SJSA1 (cell line): ENCODE data around the gene HIPK2. TPM values are rescaled to one million over a fixed set of nuclear protein-coding genes. Genes with fewer than 3 reads are reported as not detected.
"Not testable (repeated sequence)": the region's sequence is repeated elsewhere in the genome, so short reads cannot be mapped to it uniquely, and the experiment has no call there.

Experiments
- DNase-seq, 2 experiments: peaks; one replicate each; pipeline ENCODE4 v3.0.0-alpha.2; 2015 to 2020; ENCODE audit warnings: low spot score in 2 of 2, low read depth in 1 of 2
- H3K27ac ChIP-seq: fragments of 250-450 bp; sonication (Bioruptor Pico); 2 replicates; pipeline ENCODE4 v1.5.1; 2020; ENCODE audit warnings: mild to moderate bottlenecking, moderate library complexity
- H3K27me3 ChIP-seq: fragments of 250-450 bp; sonication (Bioruptor Pico); replicated peaks from 2 replicates; pipeline ENCODE4 v1.5.1; 2020; ENCODE audit warnings: mild to moderate bottlenecking, moderate library complexity
- H3K36me3 ChIP-seq: fragments of 250-450 bp; sonication (Bioruptor Pico); 2 replicates; pipeline ENCODE4 v1.5.1; 2020; ENCODE audit warnings: mild to moderate bottlenecking
- H3K4me1 ChIP-seq: fragments of 250-450 bp; sonication (Bioruptor Pico); replicated peaks from 2 replicates; pipeline ENCODE4 v1.6.1; 2021; ENCODE audit warnings: mild to moderate bottlenecking
- H3K4me3 ChIP-seq: fragments of 250-450 bp; sonication (Bioruptor Pico); 2 replicates; pipeline ENCODE4 v1.5.1; 2020; ENCODE audit warnings: mild to moderate bottlenecking
- H3K9me3 ChIP-seq: fragments of 250-450 bp; sonication (Bioruptor Pico); replicated peaks from 2 replicates; pipeline ENCODE4 v1.5.1; 2020; ENCODE audit warnings: mild to moderate bottlenecking
- total RNA-seq: library from RNA; depleted of rRNA; stranded (reverse); fragments of >200 nt; shearing (Covaris generic); gene quantifications from 2 replicates; pipeline ENCODE4 v1.2.3, GENCODE V29; 2014

The HIPK2 gene
- total RNA-seq, 1 experiment from 2014 or later, result 10.9 TPM

GRCh38 chr7:139613971-139614411 lies 163.8 kb downstream of the HIPK2 start:
- Histone ChIP-seq H3K27ac (no peak overlapping the region), H3K36me3 (peaks cover 62% of the 10 kb centered on the region), H3K4me1 (no peaks in the 10 kb centered on the region), H3K27me3 (no peaks in the 10 kb centered on the region), H3K9me3 (no peaks in the 10 kb centered on the region), H3K4me3 (no peak overlapping the region)
- DNase-seq, result no peak

DNA sequence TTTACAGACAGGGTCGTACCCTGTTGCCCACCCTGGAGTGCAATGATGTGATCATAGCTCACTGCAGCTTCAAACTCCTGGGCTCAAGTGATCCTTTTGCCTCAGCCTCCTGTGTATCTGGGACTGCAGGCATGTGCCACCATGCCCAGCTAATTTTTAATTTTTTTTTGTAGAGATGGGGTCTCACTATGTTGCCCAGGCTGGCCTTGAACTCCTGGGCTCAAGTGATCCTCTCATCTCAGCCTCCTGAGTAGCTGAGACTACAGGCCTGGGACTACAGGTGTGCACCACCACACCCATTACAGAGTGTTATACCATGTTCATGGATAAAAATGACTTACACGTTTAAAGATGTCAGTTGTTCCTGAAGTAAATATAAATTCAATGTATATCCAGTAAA lies 166.2 kb downstream of the HIPK2 start:
- not testable (repeated sequence) for H3K9me3 ChIP-seq, H3K27ac ChIP-seq, DNase-seq, H3K4me3 ChIP-seq, H3K27me3 ChIP-seq, H3K4me1 ChIP-seq
- H3K36me3 ChIP-seq, result peaks cover 46% of the 10 kb centered on the region

GRCh38 chr7:139610595-139610994 lies 167.2 kb downstream of the HIPK2 start:
- H3K36me3 ChIP-seq, result peaks cover 44% of the 10 kb centered on the region
- H3K4me3 ChIP-seq, result no peak overlapping the region

DNA sequence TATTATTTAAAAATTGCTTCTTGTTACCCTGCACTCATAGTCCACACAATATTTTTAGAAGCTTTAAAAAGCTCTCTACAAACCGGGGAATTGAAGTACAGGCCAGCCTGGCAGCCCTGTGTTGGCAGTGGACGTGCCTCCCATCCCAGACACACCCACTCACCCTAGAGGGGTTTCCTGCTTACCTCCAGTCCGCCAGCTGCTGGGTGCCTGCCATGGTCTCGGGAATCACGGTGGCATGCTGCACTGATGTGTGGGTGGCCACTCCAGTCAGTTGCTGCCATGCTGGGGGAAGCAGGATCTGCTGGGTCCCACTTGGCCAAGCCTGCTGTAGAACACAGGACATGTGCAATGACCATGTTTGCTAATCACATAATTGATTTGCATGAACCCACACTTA lies 173.9 kb downstream of the HIPK2 start:
- Histone ChIP-seq H3K36me3 (peaks cover 56% of the 10 kb centered on the region), H3K9me3 (no peaks in the 10 kb centered on the region), H3K4me1 (no peaks in the 10 kb centered on the region), H3K27ac (no peak overlapping the region), H3K4me3 (no peak overlapping the region), H3K27me3 (no peaks in the 10 kb centered on the region)
- no peak for DNase-seq

More at GRCh38 chr7:139610595-139610994, 167.2 kb downstream of the HIPK2 start:
- H3K27me3 ChIP-seq, result no peaks in the 10 kb centered on the region
- no peak for DNase-seq
- no peaks in the 10 kb centered on the region for H3K9me3 ChIP-seq
- no peak overlapping the region for H3K27ac ChIP-seq
- H3K4me1 ChIP-seq, result no peaks in the 10 kb centered on the region

GRCh38 chr7:139603282-139603681 lies 174.5 kb downstream of the HIPK2 start:
- no peak overlapping the region for H3K4me3 ChIP-seq
- H3K27ac ChIP-seq, result no peak overlapping the region
- H3K36me3 ChIP-seq, result peaks cover 56% of the 10 kb centered on the region
- H3K27me3 ChIP-seq, result no peaks in the 10 kb centered on the region
- H3K4me1 ChIP-seq, result no peaks in the 10 kb centered on the region
- no peaks in the 10 kb centered on the region for H3K9me3 ChIP-seq
- DNase-seq, result no peak

- Histone ChIP-seq H3K36me3 (peaks cover 61% of the 10 kb centered on the region), H3K4me3 (no peak overlapping the region), H3K9me3 (no peaks in the 10 kb centered on the region), H3K27me3 (no peaks in the 10 kb centered on the region), H3K4me1 (no peaks in the 10 kb centered on the region), H3K27ac (no peak overlapping the region)
- DNase-seq, result peak in 1 of 2 experiments; percentile 16
These were observed 175.6 kb downstream of the HIPK2 start for GRCh38 chr7:139602143-139602722.

- H3K4me1 ChIP-seq, result no peaks in the 10 kb centered on the region
- no peak overlapping the region for H3K4me3 ChIP-seq
- no peak for DNase-seq
- H3K27me3 ChIP-seq, result no peaks in the 10 kb centered on the region
- no peak overlapping the region for H3K27ac ChIP-seq
- no peaks in the 10 kb centered on the region for H3K9me3 ChIP-seq
- H3K36me3 ChIP-seq, result peaks cover 66% of the 10 kb centered on the region
These were observed 176.6 kb downstream of the HIPK2 start for GRCh38 chr7:139601176-139601575.

- Histone ChIP-seq H3K27me3 (no peaks in the 10 kb centered on the region), H3K4me3 (no peak overlapping the region), H3K4me1 (no peaks in the 10 kb centered on the region), H3K27ac (no peak overlapping the region), H3K9me3 (no peaks in the 10 kb centered on the region), H3K36me3 (peaks cover 71% of the 10 kb centered on the region)
- no peak for DNase-seq
These were observed 177.5 kb downstream of the HIPK2 start for GRCh38 chr7:139600306-139600705.

DNA sequence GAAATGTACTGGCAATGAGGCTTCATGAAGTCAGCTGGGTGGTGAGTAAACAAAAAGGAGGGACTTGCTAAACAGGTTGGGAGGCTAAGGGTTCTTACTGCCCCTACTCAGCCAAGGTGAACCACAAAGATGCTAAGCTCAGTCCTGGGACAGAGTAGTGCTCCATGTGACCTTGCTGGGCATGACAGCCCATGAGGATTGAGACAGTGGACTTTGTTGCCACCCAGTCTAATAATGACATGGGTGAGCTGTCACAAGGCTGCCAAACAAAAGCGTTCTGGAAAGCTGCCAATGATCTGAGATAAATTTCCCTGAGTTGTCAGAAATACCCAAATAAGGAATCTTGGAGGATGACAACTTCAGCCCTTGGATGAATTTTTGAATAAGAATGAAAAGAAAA lies 179.2 kb downstream of the HIPK2 start:
- peaks cover 73% of the 10 kb centered on the region for H3K36me3 ChIP-seq
- H3K9me3 ChIP-seq, result no peaks in the 10 kb centered on the region
- no peaks in the 10 kb centered on the region for H3K27me3 ChIP-seq
- DNase-seq, result no peak
- no peak overlapping the region for H3K4me3 ChIP-seq
- H3K4me1 ChIP-seq, result no peaks in the 10 kb centered on the region
- H3K27ac ChIP-seq, result no peak overlapping the region

- Histone ChIP-seq H3K27me3 (no peaks in the 10 kb centered on the region), H3K4me1 (no peaks in the 10 kb centered on the region), H3K27ac (no peak overlapping the region), H3K36me3 (peaks cover 72% of the 10 kb centered on the region), H3K9me3 (no peaks in the 10 kb centered on the region), H3K4me3 (no peak overlapping the region)
- DNase-seq, result no peak
These were observed 180.8 kb downstream of the HIPK2 start for GRCh38 chr7:139597028-139597427.

- H3K36me3 ChIP-seq, result peaks cover 73% of the 10 kb centered on the region
These were observed 181.2 kb downstream of the HIPK2 start for GRCh38 chr7:139596626-139597025.

GRCh38 chr7:139595806-139596205 lies 182.0 kb downstream of the HIPK2 start:
- DNase-seq, result no peak
- no peak overlapping the region for H3K27ac ChIP-seq
- H3K9me3 ChIP-seq, result no peaks in the 10 kb centered on the region
- no peaks in the 10 kb centered on the region for H3K27me3 ChIP-seq
- no peaks in the 10 kb centered on the region for H3K4me1 ChIP-seq
- no peak overlapping the region for H3K4me3 ChIP-seq
- H3K36me3 ChIP-seq, result peaks cover 72% of the 10 kb centered on the region

More at GRCh38 chr7:139596626-139597025, 181.2 kb downstream of the HIPK2 start:
- H3K27me3 ChIP-seq, result no peaks in the 10 kb centered on the region
- no peaks in the 10 kb centered on the region for H3K4me1 ChIP-seq
- H3K9me3 ChIP-seq, result no peaks in the 10 kb centered on the region
- no peak for DNase-seq
- no peak overlapping the region for H3K27ac ChIP-seq
- H3K4me3 ChIP-seq, result no peak overlapping the region

DNA sequence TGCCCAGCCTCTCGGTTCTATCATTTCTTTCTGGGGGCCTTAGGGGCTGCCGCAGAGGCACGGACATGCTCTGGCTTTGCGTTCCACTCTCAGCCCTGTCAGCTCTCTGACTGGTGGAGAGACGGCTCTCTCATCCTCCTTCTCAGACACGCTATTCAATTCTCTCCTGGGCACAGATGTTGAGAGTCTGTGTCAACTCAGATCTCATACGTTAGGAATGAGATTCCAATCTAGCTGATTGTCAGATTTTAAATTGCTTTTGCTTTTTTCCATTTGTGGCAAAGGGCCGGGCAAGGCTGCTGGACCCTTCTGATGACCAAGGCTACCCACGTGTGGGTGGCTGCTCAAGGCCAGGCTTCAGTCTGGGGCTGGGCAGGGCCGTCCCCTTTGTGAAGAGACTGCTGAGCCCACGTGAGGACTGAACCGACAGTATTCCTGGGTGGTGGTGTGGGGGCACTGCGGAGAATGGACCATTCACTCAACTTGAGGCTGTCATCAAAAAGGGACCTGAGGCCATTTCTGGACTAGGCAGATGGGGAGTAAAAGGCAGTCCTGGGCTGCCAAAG lies 182.8 kb downstream of the HIPK2 start:
- no peak for DNase-seq
- no peaks in the 10 kb centered on the region for H3K27me3 ChIP-seq
- H3K36me3 ChIP-seq, result peaks cover 71% of the 10 kb centered on the region
- no peaks in the 10 kb centered on the region for H3K9me3 ChIP-seq
- no peak overlapping the region for H3K27ac ChIP-seq
- H3K4me1 ChIP-seq, result no peaks in the 10 kb centered on the region
- H3K4me3 ChIP-seq, result no peak overlapping the region

GRCh38 chr7:139594090-139594489 lies 183.7 kb downstream of the HIPK2 start:
- peaks cover 72% of the 10 kb centered on the region for H3K36me3 ChIP-seq
- no peaks in the 10 kb centered on the region for H3K4me1 ChIP-seq
- H3K27me3 ChIP-seq, result no peaks in the 10 kb centered on the region
- no peak overlapping the region for H3K4me3 ChIP-seq
- H3K27ac ChIP-seq, result no peak overlapping the region
- DNase-seq, result no peak
- no peaks in the 10 kb centered on the region for H3K9me3 ChIP-seq
